Left ventricle myocardium inferior (tissue), 1 donor: ENCODE measurements around the gene ZNF780A. TPM values are rescaled to one million over a fixed set of nuclear protein-coding genes. Genes with fewer than 3 reads are reported as not detected.
"Not testable (repeated sequence)": the region's sequence is repeated elsewhere in the genome, so short reads cannot be mapped to it uniquely, and the experiment has no call there.

ENCODE experiments used
- DNase-seq: peaks from one replicate; pipeline ENCODE4 v3.0.0-alpha.2; 2020
- H3K27ac ChIP-seq: fragments of 200-600 bp; replicated peaks from 2 replicates; pipeline ENCODE4 v1.8.0; 2021
- H3K27me3 ChIP-seq: fragments of 200-600 bp; 2 replicates; pipeline ENCODE4 v1.8.0; 2021; ENCODE audit warnings: low read depth
- H3K36me3 ChIP-seq: fragments of 200-600 bp; 2 replicates; pipeline ENCODE4 v1.8.0; 2021
- H3K4me1 ChIP-seq: fragments of 200-600 bp; 2 replicates; pipeline ENCODE4 v1.8.0; 2021
- H3K4me3 ChIP-seq: fragments of 200-600 bp; 2 replicates; pipeline ENCODE4 v1.8.0; 2021; ENCODE audit warnings: mild to moderate bottlenecking, moderate library complexity
- H3K9me3 ChIP-seq: fragments of 200-600 bp; replicated peaks from 2 replicates; pipeline ENCODE4 v1.8.0; 2021
- intact Hi-C: fragments of 100-400 bp; cut with micrococcal nuclease; formaldehyde crosslinking; loops from one replicate; pipeline ENCODE4 v1.11.0; 2022
- total RNA-seq: library from RNA; stranded (reverse); fragmentation: NEBNext Ultra II Directional; extraction: Animal tissue kit (Norgen Biotek cat#: 25700); gene quantifications from one replicate; pipeline ENCODE4 v1.2.1, GENCODE V29; 2021
- TF ChIP-seq, protein P1 (sequence below): fragments of 200-600 bp; IDR thresholded peaks from 2 replicates; pipeline ENCODE4 v1.8.0; 2021; ENCODE audit warnings: antibody characterized with exemption, mild to moderate bottlenecking, borderline replicate concordance
- donor health status: DM: no; HTN: yes; CAD: no; lungs with severe emphysema.

The ZNF780A gene
- total RNA-seq, 1 donor from 2014 or later, result 10.3 TPM

DNA sequence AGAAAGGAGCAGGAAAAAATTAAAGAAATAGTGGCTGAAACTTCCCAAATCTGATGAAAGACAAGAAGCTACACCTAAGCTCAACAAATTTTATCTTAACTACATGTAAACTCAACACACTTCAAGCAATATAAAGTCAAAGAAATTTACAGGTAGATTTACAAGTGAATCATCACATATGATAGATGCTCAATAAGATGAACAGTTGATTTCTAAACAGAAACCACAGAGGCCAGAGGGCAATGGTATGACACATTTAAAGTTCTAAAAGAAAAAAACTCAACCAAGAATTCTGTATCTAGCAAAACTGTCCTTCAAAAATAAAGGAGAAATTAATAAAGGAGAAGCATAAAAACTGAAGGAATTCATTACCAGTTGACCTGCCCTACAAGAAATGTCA, 39.3 kb upstream of the ZNF780A start:
- Histone ChIP-seq H3K4me3 (no peak overlapping the region), H3K36me3 (no peaks in the 10 kb centered on the region), H3K27me3 (peaks cover 88% of the 10 kb centered on the region), H3K4me1 (no peaks in the 10 kb centered on the region), H3K9me3 (peaks cover 21% of the 10 kb centered on the region), H3K27ac (no peak overlapping the region)
- TF ChIP-seq, protein P1, sequence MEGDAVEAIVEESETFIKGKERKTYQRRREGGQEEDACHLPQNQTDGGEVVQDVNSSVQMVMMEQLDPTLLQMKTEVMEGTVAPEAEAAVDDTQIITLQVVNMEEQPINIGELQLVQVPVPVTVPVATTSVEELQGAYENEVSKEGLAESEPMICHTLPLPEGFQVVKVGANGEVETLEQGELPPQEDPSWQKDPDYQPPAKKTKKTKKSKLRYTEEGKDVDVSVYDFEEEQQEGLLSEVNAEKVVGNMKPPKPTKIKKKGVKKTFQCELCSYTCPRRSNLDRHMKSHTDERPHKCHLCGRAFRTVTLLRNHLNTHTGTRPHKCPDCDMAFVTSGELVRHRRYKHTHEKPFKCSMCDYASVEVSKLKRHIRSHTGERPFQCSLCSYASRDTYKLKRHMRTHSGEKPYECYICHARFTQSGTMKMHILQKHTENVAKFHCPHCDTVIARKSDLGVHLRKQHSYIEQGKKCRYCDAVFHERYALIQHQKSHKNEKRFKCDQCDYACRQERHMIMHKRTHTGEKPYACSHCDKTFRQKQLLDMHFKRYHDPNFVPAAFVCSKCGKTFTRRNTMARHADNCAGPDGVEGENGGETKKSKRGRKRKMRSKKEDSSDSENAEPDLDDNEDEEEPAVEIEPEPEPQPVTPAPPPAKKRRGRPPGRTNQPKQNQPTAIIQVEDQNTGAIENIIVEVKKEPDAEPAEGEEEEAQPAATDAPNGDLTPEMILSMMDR, result no peak
- no peak for DNase-seq
- intact Hi-C loops, result no loop called here

DNA sequence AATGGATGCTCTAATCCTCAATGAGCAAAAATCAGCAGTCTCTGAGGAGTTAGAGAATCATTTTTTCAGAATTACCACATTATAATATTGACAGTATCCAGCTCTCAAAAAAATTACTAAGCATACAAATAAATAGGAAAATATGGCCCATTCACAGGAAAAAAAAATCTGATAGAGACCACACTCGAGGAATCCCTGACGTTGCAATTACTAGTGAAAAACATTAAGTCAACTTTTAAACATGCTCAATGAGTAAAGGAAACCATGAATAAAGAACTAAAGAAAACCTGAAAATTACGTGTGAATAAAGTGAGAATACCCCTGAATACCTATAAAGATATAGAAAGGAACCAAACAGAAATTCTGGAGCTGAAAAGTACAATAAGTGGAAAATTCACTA, 38.7 kb upstream of the ZNF780A start:
- H3K27me3 ChIP-seq, result peaks cover 83% of the 10 kb centered on the region
- no peaks in the 10 kb centered on the region for H3K36me3 ChIP-seq
- intact Hi-C loops, result no loop called here
- no peaks in the 10 kb centered on the region for H3K4me1 ChIP-seq
- H3K4me3 ChIP-seq, result no peak overlapping the region
- no peak for DNase-seq
- no peak overlapping the region for H3K27ac ChIP-seq
- H3K9me3 ChIP-seq, result peaks cover 21% of the 10 kb centered on the region
- TF ChIP-seq, protein P1, result no peak

DNA sequence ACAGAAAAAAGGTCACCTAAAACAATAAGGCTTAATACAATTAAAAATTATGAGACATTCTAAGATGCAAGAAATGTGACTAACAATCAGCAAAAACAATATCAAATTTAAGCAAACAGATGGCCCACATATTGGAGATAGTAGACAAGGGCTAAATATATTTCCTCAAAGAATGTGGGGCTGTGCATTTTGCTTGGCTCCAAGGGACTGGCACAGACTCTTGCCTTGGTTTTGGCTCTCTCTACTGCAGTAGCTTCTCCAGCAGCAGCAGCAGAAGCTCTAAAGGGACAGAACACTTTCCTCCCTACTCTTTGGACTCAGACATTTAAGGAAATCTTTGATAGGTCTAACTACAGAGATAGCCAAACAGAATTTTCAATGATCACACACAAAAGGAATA, 38.2 kb upstream of the ZNF780A start:
- H3K9me3 ChIP-seq, result peaks cover 21% of the 10 kb centered on the region
- H3K36me3 ChIP-seq, result no peaks in the 10 kb centered on the region
- H3K27me3 ChIP-seq, result peaks cover 81% of the 10 kb centered on the region
- no peaks in the 10 kb centered on the region for H3K4me1 ChIP-seq
- no peak for DNase-seq
- intact Hi-C loops, result no loop called here
- TF ChIP-seq, protein P1, result no peak
- no peak overlapping the region for H3K4me3 ChIP-seq
- no peak overlapping the region for H3K27ac ChIP-seq

DNA sequence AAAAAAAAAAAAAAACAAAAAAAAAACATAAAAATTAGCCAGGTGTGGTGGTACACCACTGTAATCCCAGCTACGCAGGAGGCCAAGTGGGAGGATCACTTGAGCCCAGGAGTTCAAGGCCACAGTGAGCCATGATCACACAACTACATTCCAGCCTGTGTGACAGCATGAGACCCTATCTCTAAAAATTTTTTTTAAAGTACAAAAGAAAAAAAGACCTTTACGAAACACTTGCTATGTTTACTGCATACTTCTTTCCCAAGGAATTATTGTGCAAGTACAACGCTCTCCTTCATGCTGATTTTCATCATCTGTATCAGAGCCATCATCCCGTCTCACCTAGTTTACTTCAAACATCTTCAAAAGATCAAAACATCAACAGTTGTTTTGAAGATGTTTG, 28.6 kb upstream of the ZNF780A start:
- intact Hi-C loops, result no loop called here
- no peak overlapping the region for H3K27ac ChIP-seq

DNA sequence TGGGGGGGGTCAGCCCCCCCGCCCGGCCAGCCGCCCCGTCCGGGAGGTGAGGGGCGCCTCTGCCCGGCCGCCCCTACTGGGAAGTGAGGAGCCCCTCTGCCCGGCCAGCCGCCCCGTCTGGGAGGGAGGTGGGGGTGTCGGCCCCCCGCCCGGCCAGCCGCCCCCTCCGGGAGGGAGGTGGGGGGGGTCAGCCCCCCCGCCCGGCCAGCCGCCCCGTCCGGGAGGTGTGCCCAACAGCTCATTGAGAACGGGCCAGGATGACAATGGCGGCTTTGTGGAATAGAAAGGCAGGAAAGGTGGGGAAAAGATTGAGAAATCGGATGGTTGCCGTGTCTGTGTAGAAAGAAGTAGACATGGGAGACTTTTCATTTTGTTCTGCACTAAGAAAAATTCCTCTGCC, 27.9 kb upstream of the ZNF780A start:
- intact Hi-C loops, H3K9me3 ChIP-seq: not testable (repeated sequence)
- peaks cover 20% of the 10 kb centered on the region for H3K27me3 ChIP-seq

More for the DNA sequence above, 28.6 kb upstream of the ZNF780A start:
- no peak for DNase-seq
- Histone ChIP-seq H3K4me3 (no peak overlapping the region), H3K9me3 (peaks cover 6% of the 10 kb centered on the region), H3K4me1 (no peaks in the 10 kb centered on the region), H3K27me3 (peaks cover 26% of the 10 kb centered on the region), H3K36me3 (no peaks in the 10 kb centered on the region)
- TF ChIP-seq, protein P1, result no peak

DNA sequence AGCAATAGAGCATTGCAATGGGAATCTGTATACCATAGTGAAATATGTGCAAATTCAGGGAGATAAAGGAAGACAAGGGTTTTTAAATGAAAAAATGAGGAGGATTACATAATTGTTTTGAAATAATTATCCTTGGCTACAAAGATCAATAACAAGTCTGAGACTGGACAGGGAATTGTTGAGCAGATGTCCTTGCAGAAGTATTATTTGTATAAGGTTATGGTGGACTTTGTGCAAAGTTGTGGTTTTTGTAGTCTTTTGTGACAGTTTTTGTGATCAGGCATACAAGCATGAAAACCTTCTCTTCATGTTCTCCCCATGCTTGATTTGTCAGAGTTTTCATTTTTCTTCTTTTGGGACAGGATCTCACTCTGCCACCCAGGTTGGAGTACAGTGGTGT, 25.3 kb upstream of the ZNF780A start:
- no peak for DNase-seq
- H3K4me3 ChIP-seq, result no peak overlapping the region
- no peak overlapping the region for H3K27ac ChIP-seq
- H3K9me3 ChIP-seq, result peaks cover 6% of the 10 kb centered on the region
- TF ChIP-seq, protein P1, result no peak
- H3K27me3 ChIP-seq, result peaks cover 13% of the 10 kb centered on the region
- no peaks in the 10 kb centered on the region for H3K36me3 ChIP-seq
- no peaks in the 10 kb centered on the region for H3K4me1 ChIP-seq
- intact Hi-C loops, result no loop called here

More for the DNA sequence above, 27.9 kb upstream of the ZNF780A start:
- not testable (repeated sequence) for DNase-seq, H3K36me3 ChIP-seq, H3K4me3 ChIP-seq, H3K4me1 ChIP-seq, H3K27ac ChIP-seq

DNA sequence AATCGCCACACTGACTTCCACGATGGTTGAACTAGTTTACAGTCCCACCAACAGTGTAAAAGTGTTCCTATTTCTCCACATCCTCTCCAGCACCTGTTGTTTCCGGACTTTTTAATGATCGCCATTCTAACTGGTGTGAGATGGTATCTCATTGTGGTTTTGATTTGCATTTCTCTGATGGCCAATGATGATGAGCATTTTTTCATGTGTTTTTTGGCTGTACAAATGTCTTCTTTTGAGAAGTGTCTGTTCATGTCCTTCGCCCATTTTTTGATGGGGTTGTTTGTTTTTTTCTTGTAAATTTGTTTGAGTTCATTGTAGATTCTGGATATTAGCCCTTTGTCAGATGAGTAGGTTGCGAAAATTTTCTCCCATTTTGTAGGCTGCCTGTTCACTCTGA, 23.4 kb upstream of the ZNF780A start:
- H3K4me3 ChIP-seq, H3K27ac ChIP-seq, H3K4me1 ChIP-seq, H3K36me3 ChIP-seq, intact Hi-C loops, H3K9me3 ChIP-seq, DNase-seq: not testable (repeated sequence)
- H3K27me3 ChIP-seq, result peaks cover 16% of the 10 kb centered on the region

DNA sequence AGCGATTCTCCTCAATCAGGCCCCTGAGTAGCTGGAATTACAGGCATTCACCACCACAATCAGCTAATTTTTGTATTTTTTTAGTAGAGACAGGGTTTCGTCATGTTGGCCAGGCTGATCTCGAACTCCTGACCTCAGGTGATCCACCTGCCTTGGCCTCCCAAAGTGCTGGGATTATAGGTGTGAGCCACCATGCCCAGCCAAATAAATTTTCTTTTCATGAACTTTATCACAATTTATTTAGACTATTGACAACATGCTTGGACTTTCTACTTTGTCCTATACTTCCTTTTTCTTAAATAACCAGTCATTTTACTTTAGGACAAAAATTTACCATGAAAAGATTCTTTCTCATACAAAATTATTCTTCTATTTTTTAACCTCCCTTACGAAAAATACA, 21.5 kb upstream of the ZNF780A start:
- H3K27ac ChIP-seq, H3K4me3 ChIP-seq, H3K4me1 ChIP-seq, DNase-seq, H3K36me3 ChIP-seq, intact Hi-C loops, H3K9me3 ChIP-seq: not testable (repeated sequence)
- peaks cover 16% of the 10 kb centered on the region for H3K27me3 ChIP-seq
